Stimulated activated CD8-positive, alpha-beta memory T cell treated with anti-CD3 and anti-CD28 coated beads, Interleukin-15, amount 100 ng/mL, for 48 hours (primary cell): ENCODE data around the gene PER3.
"Not testable (repeated sequence)": the region's sequence is repeated elsewhere in the genome, so short reads cannot be mapped to it uniquely, and the experiment has no call there.

ENCODE experiments used
- DNase-seq, 2 donors: peaks; one replicate each; pipeline ENCODE4 v3.0.0-alpha.2; 2020; ENCODE audit warnings: low read depth in 2 of 2

The PER3 gene

DNA sequence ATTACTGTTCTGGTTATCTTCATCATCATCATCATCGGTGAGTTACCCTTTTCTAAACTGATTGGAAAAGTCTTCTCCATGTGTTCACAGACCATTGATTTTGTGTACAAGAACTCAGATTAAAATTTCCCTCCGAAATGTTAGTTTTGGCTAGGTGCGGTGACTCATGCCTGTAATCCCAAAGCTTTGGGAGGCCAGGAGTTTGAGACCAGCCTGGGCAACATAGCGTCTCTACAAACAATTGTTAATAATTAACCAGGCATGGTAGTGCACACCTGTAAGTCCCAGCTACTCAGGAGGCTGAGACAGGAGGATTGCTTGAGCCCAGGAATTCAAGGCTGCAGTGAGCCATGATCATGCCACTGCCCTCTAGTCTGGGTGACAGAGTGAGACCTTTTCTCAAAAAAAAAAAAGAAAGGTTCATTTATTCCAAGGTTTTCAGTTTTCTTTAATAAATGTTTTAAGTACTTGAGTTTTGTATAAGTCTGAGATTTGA lies 5.9 kb upstream of the PER3 start:
- DNase-seq: no peak

DNA sequence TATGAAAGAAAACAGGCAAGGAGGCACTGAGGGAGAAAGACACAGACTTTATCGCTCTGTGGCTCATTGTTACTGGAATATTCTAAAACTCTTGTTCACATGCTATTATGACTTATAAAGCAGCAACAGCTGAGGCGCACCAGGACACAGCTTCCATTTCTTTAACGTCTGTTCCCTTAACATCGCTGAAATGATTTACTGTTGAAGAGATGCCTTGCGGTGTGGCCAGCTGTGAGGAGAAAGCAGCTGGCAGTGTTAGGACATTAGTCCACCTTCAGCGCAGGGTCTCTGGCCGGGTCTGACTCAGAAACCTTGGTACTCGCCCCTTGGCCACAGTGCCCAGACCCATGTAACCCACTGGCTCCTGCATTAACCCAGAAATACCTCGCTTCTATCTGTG lies 3.1 kb upstream of the PER3 start:
- no peak for DNase-seq

DNA sequence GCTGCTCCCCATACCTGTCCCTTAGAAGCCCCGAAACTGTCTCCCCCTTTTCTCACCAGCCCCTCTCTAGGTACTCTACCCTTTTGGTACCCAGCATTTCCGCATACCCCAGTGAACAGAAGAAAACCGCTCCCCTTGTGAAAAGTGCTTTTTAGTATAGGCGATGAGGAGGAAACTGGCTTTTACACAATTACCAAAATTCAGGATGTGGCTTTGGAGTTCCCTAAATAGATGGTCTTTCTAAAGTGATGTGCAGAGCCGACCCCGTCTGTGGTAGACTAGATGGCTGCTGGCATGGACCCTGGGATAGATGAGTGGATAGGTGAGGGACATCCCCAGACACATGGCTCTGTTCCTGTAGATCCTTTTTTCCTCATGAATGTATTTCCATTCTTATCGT lies 2.6 kb upstream of the PER3 start:
- DNase-seq: no peak

DNA sequence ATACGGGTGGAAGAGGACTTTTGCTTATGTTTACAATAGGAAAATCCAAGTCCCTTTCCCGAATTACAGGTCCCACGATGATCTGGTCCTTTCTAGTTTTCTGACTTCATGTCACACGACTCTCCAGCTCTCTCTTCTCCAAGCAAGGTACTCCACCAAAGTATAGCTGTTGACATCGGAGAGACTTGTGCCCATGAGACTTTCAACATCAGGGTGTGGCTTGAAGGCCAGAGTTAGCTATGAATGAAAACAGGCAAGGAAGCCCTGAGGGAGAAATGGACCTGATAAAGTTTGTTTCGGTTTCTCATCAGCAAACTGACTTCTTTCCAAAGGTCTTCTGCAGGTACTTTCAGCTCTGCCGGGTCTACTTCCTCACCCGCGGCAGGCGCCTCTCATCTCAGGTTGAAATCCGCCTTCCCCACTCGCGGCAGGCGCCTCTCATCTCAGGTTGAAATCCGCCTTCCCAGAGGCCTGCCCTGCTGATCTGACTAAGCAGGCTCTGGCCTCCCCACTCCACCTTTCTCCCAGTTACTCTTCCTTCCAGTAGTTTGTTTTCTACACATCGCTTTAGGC lies 2.1 kb upstream of the PER3 start:
- no peak for DNase-seq

DNA sequence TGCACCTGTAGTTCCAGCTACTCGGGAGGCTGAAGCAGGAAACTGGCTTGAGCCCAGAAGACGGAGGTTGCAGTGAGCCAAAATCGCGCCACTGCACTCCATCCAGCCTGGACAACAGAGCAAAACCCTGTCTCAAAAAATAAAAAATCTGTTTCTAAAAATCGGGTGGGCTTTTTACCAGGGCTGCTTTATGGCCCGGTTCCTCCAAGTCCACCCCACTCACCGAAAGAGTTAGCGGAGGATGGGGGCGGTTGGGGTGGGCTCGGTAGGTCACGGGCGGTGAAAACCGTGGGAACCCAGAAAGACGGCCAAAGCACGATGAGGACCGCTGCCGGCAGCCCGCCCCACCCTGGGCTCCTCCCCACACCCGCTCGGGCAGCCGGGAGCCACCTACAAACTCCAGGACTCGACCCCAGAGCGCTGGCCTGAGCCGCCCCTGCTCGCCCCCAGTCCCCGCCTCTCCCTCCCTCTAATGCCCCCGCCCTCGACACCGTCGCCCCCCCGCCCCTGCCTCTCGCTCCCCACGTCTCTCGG lies 846 bp upstream of the PER3 start:
- peak in 1 of 2 donors; percentile 28 for DNase-seq

DNA sequence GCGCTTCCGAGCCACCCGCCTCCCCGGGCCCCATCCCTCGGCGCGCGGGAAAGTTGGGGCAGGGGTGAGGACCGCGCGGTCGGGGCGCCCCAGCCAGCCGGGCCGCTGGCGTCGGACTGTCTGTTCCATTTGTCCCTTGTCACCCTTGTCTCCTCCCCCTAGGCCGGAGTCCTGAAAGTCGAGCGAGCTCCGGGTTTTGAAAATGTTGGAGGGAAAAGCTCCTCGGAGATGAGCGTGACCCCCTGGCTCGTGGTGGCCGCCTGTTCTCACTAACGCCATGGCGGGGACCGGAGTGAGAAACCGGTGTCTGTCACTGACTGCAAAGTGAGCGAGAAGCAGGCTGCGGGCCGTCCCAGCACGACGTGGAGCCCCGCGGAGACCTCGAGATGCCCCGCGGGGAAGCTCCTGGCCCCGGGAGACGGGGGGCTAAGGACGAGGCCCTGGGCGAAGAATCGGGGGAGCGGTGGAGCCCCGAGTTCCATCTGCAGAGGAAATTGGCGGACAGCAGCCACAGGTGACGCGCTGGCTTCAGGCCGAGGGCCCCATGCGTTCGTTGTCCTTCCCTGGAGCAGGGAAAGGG lies 491 bp downstream of the PER3 start:
- DNase-seq: no peak

DNA sequence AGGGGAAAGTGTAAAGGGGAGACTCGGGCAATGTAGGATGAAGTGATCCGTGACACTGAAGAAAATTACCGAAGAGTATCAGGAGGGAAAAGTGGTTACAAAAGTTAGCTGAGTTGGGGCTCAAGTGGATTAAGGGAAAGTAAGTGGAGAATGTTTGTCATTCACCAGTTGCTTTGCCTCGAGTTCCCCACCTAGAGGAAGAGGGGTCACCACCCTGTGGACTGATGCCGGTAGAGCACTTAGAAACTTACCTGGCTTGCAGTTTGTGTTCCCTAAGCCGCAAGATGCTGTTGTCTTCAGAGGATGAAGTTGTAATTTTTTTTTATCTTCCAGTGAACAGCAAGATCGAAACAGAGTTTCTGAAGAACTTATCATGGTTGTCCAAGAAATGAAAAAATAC lies 1.0 kb downstream of the PER3 start:
- DNase-seq: no peak

DNA sequence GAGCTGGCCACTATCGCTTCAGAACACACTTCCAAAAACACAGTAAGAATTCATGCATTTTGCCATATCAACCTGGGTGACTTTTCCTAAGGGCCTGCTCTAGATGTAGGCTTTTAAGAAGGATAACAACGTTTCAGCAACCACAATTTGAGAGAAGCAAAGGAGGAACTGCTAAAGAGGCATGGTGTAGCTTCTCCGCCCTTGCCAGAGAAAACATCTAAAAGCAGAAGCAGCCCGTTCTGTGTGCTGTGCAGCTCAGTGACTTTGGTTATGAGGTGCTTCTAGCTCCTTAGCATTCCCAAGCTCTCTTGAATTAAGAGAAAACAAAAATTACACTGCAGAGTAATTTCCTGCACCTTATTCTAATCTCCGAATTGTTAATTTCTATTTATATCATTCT lies 2.7 kb downstream of the PER3 start:
- no peak for DNase-seq

DNA sequence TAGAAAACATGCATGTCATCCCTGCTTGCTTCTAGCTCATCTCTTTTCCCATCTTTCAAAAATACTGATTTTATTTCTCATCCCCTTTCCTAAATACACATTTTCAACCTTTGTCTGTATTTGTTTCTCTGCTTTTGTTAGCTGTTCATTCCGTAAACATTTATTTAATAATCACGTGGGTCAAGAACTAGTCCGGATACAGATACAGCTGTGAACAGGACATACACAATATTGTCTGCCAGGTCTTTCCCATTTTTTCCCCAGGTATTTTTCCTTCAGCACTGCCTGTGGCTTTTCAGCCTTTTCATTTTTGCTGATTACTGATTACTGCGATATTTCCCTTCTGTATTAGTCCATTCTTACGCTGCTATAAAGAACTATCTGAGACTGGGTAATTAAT lies 5.7 kb downstream of the PER3 start:
- no peak for DNase-seq

DNA sequence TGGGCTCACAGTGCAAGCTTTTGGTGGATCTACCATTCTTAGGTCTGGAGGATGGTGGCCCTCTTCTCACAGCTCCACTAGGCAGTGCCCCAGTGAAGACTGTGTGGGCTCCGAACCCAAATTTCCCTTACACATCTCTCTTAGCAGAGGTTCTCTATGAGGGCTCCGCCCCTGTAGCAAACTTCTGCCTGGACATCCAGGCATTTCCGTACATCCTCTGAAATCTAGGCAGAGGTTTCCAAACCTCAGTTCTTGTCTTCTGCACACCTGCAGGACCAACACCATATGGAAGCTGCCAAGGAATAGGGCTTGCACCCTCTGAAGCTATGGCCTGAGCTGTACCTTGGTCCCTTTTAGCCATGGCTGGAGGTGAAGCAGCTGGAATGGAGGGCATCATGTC lies 6.9 kb downstream of the PER3 start:
- DNase-seq: not testable (repeated sequence)

DNA sequence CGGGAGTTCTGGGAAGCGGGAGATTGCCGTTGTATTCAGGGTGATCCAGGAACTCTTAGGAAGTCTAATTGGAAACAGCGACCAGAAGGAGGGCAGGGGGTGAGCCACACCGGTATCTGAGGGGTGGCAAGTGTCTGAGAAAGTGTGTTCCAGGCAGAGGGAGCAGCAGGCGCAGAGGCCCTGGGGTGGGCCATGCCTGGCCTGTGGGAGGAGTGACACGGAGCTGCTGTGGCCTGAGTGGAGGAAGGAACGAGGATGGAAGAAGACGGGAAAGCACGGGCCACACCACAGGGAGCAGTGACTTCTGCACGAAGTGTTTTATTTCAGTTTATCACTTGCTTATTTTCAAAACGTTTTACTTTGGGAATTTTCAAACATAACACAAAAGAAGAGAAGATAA lies 11.3 kb downstream of the PER3 start:
- DNase-seq: no peak

DNA sequence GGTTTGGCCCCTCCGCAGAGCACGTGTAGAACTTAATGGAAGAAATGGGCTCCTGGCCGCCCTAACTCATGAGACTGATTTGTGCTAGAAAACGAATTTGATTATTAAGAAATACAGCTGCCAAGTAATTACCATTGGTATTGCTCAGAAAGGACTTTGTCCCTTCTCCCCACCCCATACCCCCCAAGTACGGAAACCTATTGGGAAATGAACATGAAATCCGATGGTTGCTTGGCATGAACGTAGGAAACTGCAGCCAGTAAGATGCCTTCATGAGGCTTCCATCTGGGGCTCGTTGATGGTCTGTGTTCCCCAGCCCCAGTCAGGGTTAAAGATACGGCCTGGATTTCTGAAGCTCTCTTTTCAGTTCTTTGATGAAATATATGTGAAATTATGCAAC lies 21.4 kb downstream of the PER3 start:
- no peak for DNase-seq

DNA sequence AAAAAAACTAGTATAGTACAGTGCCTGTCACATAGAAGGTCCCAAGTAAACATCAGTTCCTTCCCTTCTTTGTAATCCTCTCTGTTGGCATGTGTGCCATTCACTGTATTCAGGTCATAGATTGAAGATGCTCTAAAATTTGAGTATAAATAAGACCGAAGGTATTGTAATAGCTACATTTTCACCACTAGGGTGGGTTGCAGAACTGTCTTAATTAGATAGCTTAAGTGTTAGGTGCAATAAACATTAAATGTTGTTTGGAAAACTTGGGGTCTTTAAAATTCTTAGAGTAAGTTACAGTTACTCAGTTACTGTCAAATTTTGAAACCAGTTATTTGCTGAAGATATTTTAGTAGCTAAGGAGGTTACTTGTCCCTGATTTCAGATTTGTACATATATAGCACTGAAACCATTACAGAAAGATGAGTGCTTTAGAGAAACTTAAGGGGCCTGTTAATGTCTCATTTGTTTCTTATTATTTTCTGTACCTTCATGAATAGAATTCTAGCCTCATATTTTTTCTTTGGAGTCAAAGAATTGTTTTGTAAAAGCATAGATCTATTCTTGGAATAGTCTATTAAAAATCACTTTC lies 24.3 kb downstream of the PER3 start:
- no peak for DNase-seq

DNA sequence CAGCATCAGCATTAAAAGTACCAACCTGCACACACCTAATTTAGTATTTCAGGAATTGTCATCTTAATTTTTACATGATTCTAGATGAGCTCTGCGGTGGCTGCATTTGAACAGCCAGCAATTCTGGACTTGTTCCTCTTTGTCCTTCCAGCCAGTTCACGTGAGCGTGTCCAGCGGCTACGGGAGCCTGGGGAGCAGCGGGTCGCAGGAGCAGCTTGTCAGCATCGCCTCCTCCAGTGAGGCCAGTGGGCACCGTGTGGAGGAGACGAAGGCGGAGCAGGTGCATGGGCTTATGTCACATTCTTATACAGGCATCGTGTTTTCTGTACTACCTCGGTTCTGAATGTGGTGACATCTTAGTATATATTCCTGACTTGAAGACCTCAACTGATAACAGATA lies 25.7 kb downstream of the PER3 start:
- DNase-seq: no peak

DNA sequence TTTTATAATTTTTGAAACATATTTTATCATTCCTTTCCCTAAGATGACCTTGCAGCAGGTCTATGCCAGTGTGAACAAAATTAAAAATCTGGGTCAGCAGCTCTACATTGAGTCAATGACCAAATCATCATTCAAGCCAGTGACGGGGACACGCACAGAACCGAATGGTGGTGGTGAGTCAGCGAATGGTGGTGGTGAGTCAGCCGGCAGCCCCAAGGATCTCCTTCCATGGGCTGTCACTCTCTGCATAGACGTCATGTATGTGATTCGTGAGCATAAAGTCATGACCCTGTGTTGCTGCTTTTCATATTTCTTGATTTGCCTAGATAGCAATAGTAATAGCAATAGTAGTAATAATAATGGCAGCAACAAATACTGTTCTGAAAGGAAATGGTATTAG lies 26.3 kb downstream of the PER3 start:
- peak; percentile 34 to 39 for DNase-seq

DNA sequence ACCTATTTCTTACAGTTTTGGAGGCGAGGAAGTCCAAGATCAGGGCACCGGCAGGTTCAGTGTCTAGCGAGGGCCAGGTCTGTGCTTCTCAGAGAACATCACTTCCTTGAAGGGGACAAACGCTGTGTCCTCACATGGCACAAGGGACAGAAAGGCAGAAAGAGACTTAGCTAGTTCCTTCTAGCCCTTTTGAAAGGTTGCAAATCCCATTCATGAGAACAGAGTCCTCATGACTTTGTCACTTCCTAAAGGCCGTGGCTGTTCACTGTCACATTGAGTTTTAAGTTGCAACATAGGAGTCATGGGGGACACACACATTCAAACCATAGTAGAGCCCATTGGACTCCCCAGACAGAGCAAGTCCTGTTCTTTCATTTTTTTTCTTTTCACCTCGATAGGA lies 27.4 kb downstream of the PER3 start:
- DNase-seq: no peak

DNA sequence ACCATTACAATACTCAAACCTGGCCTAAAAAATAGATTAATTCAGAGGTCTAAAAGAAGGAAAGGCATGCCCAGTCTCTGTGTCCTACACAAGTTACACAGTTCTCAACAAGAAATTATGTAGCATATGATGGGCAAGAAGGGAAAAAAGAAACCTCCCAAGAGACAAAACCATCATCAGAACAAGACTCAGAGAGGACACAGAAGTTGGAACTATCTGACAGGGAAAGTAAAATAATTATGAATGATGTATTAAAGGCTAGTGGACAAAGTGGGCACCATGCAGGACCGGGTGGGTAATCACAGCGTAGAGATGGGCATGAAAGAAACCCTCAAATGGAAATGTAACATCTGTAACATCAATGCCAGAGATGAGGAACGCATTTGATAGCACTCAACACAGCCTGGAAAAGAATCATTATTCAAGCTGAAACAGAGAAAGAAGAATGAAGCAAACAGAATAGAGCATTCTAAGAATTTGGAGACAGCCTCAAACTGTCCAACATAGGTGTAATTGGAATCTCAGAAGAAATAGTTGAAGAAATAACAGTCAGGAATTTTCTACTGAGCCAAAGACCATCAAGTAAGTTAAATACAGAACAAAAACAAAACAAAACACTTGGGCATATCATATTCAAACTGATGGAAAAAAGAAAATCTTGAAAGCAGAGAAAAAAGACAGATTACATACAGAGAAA lies 29.7 kb downstream of the PER3 start:
- no peak for DNase-seq

DNA sequence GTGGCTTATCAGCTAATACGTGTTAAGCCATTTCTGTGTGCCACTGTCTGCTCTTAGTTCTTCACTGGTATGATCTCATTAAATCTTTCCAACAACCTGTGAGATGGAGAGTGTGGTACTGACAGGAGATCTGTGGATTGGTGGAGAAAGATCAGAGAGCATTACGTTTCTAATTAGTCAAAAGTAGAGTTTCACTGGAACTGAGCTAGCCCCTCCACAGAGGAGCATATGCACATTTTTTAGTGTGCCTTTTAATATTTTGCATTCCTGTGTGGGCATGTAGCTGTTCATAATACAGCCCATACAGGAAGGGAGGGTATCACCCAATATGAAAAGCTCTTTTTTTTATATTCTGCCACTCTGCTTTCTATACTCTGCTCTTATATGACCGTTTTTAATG lies 37.2 kb downstream of the PER3 start:
- DNase-seq: no peak

DNA sequence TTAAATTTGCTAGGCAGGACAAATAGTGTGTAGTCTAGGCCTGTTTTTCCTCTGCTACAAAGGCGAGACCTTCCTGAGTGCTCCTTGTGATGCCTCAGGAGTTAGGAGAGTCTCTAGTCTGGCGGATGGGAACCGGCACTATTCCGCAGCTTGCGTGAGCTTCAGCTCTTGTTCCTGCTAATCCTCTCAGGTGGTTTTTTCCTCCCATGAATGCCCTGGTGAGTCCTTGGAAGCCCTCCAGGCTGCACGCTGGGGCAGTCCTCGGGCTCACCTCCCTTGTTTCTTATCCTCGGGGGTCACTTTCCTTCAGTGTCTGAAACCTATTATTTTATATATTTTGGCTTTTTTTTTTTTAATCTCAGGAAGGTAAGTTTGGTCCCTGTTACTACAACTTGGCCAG lies 40.6 kb downstream of the PER3 start:
- no peak for DNase-seq

DNA sequence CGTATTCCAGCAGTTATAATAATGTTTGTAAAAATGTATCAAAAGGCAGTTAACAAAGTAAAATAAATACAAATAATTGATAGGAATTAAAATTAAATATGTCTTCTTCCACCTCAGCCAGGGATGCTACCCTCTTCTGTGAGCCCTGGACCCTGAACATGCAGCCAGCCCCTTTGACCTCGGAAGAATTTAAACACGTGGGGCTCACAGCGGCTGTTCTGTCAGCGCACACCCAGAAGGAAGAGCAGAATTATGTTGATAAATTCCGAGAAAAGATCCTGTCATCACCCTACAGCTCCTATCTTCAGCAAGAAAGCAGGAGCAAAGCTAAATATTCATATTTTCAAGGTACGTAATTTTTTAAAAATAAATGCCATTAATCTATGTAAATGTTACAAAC lies 42.3 kb downstream of the PER3 start:
- no peak for DNase-seq

DNA sequence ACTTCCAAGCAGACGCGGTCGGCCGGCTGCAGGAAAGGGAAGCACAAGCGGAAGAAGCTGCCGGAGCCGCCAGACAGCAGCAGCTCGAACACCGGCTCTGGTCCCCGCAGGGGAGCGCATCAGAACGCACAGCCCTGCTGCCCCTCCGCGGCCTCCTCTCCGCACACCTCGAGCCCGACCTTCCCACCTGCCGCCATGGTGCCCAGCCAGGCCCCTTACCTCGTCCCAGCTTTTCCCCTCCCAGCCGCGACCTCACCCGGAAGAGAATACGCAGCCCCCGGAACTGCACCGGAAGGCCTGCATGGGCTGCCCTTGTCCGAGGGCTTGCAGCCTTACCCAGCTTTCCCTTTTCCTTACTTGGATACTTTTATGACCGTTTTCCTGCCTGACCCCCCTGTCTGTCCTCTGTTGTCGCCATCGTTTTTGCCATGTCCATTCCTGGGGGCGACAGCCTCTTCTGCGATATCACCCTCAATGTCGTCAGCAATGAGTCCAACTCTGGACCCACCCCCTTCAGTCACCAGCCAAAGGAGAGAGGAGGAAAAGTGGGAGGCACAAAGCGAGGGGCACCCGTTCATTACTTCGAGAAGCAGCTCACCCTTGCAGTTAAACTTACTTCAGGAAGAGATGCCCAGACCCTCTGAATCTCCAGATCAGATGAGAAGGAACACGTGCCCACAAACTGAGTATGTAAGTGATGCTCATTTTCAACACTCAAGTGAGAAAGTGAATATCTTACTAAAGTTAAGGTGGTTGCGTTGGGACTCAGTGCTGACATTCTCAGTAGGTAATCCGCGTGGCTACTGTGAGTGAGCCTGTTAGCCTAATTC lies 43.2 kb downstream of the PER3 start:
- DNase-seq: peak in 1 of 2 donors; percentile 10

DNA sequence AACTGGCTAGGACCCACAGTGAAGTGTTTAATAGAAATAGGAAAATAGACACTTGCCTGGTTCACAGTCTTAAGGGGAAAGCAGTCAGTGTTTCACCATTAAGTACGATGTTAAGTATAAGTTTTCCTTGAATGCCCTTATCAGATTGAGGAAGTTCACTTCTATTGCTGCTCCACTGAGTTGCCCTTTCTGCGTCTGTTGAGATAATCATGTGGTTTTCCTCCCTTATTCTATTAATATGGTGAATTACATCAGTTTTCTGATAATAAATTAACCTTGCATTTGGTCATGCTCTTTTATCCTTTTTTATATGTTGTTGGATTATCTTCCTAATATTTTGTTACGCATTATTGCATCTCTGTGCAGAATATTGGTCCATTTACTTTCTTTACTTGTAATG lies 47.4 kb downstream of the PER3 start:
- DNase-seq: no peak
